ENCODE measurements around the gene MAGEA2.
A peak's percentile ranks its signal among the peaks of the same experiment; 100 is the strongest.
"Not testable (repeated sequence)": the region's sequence is repeated elsewhere in the genome, so short reads cannot be mapped to it uniquely, and the experiment has no call there.

Gene MAGEA2

GRCh38 chrX:152753686-152754650, at the start of gene MAGEA2:
Gene MAGEA2, minus strand, starts transcription at chrX:152753842. Its CDS starts 2,479 bp downstream, at chrX:152751363.
- not testable (repeated sequence) for DNase-seq

- DNase-seq, result no peak
Observed at GRCh38 chrX:152798945-152799344, 45.3 kb upstream of the MAGEA2 start.

GRCh38 chrX:152787062-152787461, 33.4 kb upstream of the MAGEA2 start:
- not testable (repeated sequence) for DNase-seq

- not testable (repeated sequence) for DNase-seq
Observed at GRCh38 chrX:152769549-152770289, 16.1 kb upstream of the MAGEA2 start, which contains the start of gene MAGEA6. Gene MAGEA6, minus strand, starts transcription at chrX:152769689. Its CDS starts 2,039 bp downstream, at chrX:152767650.

GRCh38 chrX:152766562-152766961, 12.9 kb upstream of the MAGEA2 start:
- not testable (repeated sequence) for DNase-seq

- not testable (repeated sequence) for DNase-seq
Observed at GRCh38 chrX:152761582-152761981, 7.9 kb upstream of the MAGEA2 start.

- DNase-seq, result not testable (repeated sequence)
Observed at GRCh38 chrX:152759544-152759943, 5.9 kb upstream of the MAGEA2 start.

- not testable (repeated sequence) for DNase-seq
Observed at GRCh38 chrX:152758918-152759317, 5.3 kb upstream of the MAGEA2 start, which contains the start of gene CSAG3. Gene CSAG3, plus strand, starts transcription at chrX:152759218.

GRCh38 chrX:152754871-152755270, 1.2 kb upstream of the MAGEA2 start:
- DNase-seq, result not testable (repeated sequence)

- DNase-seq, result no peak
Observed at GRCh38 chrX:152738560-152738959, 15.1 kb downstream of the MAGEA2 start.

- DNase-seq, result not testable (repeated sequence)
Observed at GRCh38 chrX:152736528-152736927, 17.1 kb downstream of the MAGEA2 start.

GRCh38 chrX:152735860-152736511, 17.7 kb downstream of the MAGEA2 start:
- DNase-seq, result no peak

GRCh38 chrX:152735101-152735500, 18.5 kb downstream of the MAGEA2 start:
- DNase-seq, result no peak

- not testable (repeated sequence) for DNase-seq
Observed at GRCh38 chrX:152734143-152734858, 19.3 kb downstream of the MAGEA2 start.

- DNase-seq, result peak; percentile 91
Observed at GRCh38 chrX:152733261-152733975, 20.2 kb downstream of the MAGEA2 start, which contains the start of the genes CSAG1 and MAGEA12. Gene CSAG1, minus strand, starts transcription at chrX:152733721. Its CDS starts 1,261 bp downstream, at chrX:152732460. Gene MAGEA12, plus strand, starts transcription at chrX:152733757. Its CDS starts 2,405 bp downstream, at chrX:152736162.

- no peak for DNase-seq
Observed at GRCh38 chrX:152725409-152725808, 28.2 kb downstream of the MAGEA2 start.

GRCh38 chrX:152713815-152714787, 39.5 kb downstream of the MAGEA2 start, which contains the start of gene MAGEA2B:
Gene MAGEA2B, plus strand, starts transcription at chrX:152714628. Its CDS starts 2,479 bp downstream, at chrX:152717107.
- DNase-seq, result not testable (repeated sequence)

GRCh38 chrX:152713195-152713594, 40.4 kb downstream of the MAGEA2 start:
- DNase-seq, result not testable (repeated sequence)

GRCh38 chrX:152709173-152709572, 44.5 kb downstream of the MAGEA2 start, which contains the start of gene CSAG2:
Gene CSAG2, minus strand, starts transcription at chrX:152709273. Its CDS starts 161 bp downstream, at chrX:152709112.
- not testable (repeated sequence) for DNase-seq

Measured in NCI-H1436 (cell line).